GM12878 (cell line): ENCODE data around the gene TMEM19. TPM values are rescaled to one million over a fixed set of nuclear protein-coding genes. Genes with fewer than 3 reads are reported as not detected.

ENCODE experiments used
- ATAC-seq: fragments of 200-7000 bp; cut with Tn5 transposase; 3 replicates; pipeline ENCODE4 v1.9.1; 2020; ENCODE audit warnings: mild to moderate bottlenecking, moderate library complexity
- BruUV-seq: library from RNA; stranded (reverse); fragments of 400-500 nt; replicated peaks from 2 replicates; lab custom pipeline; 2021; lab: Mats Ljungman, UMichigan
- CTCF ChIA-PET: fragments of 300-600 bp; sonication (Branson Sonifier 250); formaldehyde crosslinking; extraction: SDS; loops from one replicate; lab custom pipeline; 2021; ENCODE audit warnings: inconsistent platforms; lab: Yijun Ruan, JAX
- POLR2A ChIA-PET: fragments of 350-600 bp; formaldehyde crosslinking; extraction: SDS; loops from one replicate; lab custom pipeline; 2021; ENCODE audit warnings: inconsistent platforms; lab: Charles Lee
- RAD21 ChIA-PET: fragments of 300-600 bp; sonication (Branson Sonifier 250); formaldehyde crosslinking; loops from one replicate; lab custom pipeline; 2023; ENCODE audit warnings: antibody characterized with exemption; ENCODE audit not compliant: unreplicated experiment; lab: Charles Lee
- SMC1A ChIA-PET: fragments of 300-600 bp; sonication (Branson Sonifier 250); formaldehyde crosslinking; loops from one replicate; lab custom pipeline; 2023; ENCODE audit not compliant: unreplicated experiment, uncharacterized antibody; lab: Charles Lee
- DNase-seq: peaks from one replicate; pipeline ENCODE4 v3.0.0-alpha.2; 2011; ENCODE audit warnings: low read depth, low spot score
- FAIRE-seq: peaks from 3 replicates; lab custom pipeline; 2011; peaks lifted over from hg19 to GRCh38; lab: Jason Lieb, UNC
- H2AFZ ChIP-seq: 2 replicates; pipeline ENCODE4 v1.6.0; 2011; ENCODE audit warnings: low read depth, low read length, control low read depth; ENCODE audit not compliant: control insufficient read depth
- H3K27ac ChIP-seq: 2 replicates; pipeline ENCODE4 v1.5.1; 2011; ENCODE audit warnings: control low read depth; ENCODE audit not compliant: control insufficient read depth, insufficient read depth
- H3K27me3 ChIP-seq, 2 experiments: replicated peaks in 1 of 2; 2 replicates each; pipeline versions ENCODE4 v1.6.0 to v1.6.1; 2011; ENCODE audit warnings: low read length in 1 of 2; ENCODE audit not compliant: control insufficient read depth in 2 of 2, insufficient read depth in 2 of 2
- H3K36me3 ChIP-seq, 2 experiments: 2 replicates each; pipeline ENCODE4 v1.5.1; 2011; ENCODE audit warnings: low read length in 1 of 2; ENCODE audit not compliant: control insufficient read depth in 2 of 2, insufficient read depth in 2 of 2
- H3K4me1 ChIP-seq: 2 replicates; pipeline ENCODE4 v1.6.1; 2011; ENCODE audit warnings: mild to moderate bottlenecking, low read length, moderate library complexity, mixed read lengths; ENCODE audit not compliant: control insufficient read depth, insufficient read depth
- H3K4me2 ChIP-seq: 2 replicates; pipeline ENCODE4 v1.6.0; 2011; ENCODE audit warnings: control low read depth; ENCODE audit not compliant: control insufficient read depth, insufficient read depth
- H3K4me3 ChIP-seq: fragments of 200-600 bp; sonication (generic); 2 replicates; pipeline ENCODE4 v1.5.1; 2016
- H3K79me2 ChIP-seq: 2 replicates; pipeline ENCODE4 v1.6.0; 2011; ENCODE audit warnings: low read length; ENCODE audit not compliant: control insufficient read depth, insufficient read depth
- H3K9ac ChIP-seq: 2 replicates; pipeline ENCODE4 v1.8.0; 2011; ENCODE audit warnings: low read length, control low read depth, mixed read lengths; ENCODE audit not compliant: control insufficient read depth, insufficient read depth
- H3K9me3 ChIP-seq: replicated peaks from 3 replicates; pipeline ENCODE4 v1.5.1; 2011; ENCODE audit warnings: mild to moderate bottlenecking, low read length; ENCODE audit not compliant: control insufficient read depth, insufficient read depth
- H4K20me1 ChIP-seq: 2 replicates; pipeline ENCODE4 v1.6.0; 2011; ENCODE audit not compliant: control insufficient read depth, insufficient read depth
- ASH2L ChIP-seq: fragments of 300-600, 200-600 bp; sonication (generic); IDR thresholded peaks from 2 replicates; pipeline ENCODE4 v1.6.1; 2017; ENCODE audit warnings: low read depth, mild to moderate bottlenecking, borderline replicate concordance
- RBBP5 ChIP-seq: fragments of 200-600 bp; sonication (generic); conservative IDR thresholded peaks from 2 replicates; pipeline ENCODE4 v1.6.1; 2016
- RUNX3 ChIP-seq: IDR thresholded peaks from 2 replicates; pipeline ENCODE4 v1.6.1; 2012; ENCODE audit warnings: low read length, inconsistent platforms
- ZNF622 ChIP-seq: fragments of 450-650 bp; IDR thresholded peaks from 2 replicates; pipeline ENCODE4 v1.6.1; 2017; ENCODE audit warnings: mild to moderate bottlenecking, inconsistent platforms
- WGBS: methylation state at CpG from one replicate; pipeline ENCODE4 v1.1.6; 2016; ENCODE audit warnings: low lambda C conversion rate; ENCODE audit not compliant: insufficient replicate concordance, insufficient coverage; ENCODE audit errors: missing lambda C conversion rate; 5-methylcytosine and 5-hydroxymethylcytosine counted together
- in situ Hi-C: fragments of 300-500 bp; cut with MboI; formaldehyde crosslinking; loops from 9 replicates; pipeline ENCODE4 v1.14.3; 2018; ENCODE audit warnings: mixed read lengths
- intact Hi-C: fragments of 100-400 bp; cut with micrococcal nuclease; formaldehyde crosslinking; loops from one replicate; pipeline ENCODE4 v1.14.2; 2022; ENCODE audit not compliant: unreplicated experiment
- polyA plus RNA-seq, 11 experiments: library from polyadenylated mRNA; depleted of rRNA in 4 of 11; unstranded in 6 of 11; stranded (reverse) in 5 of 11; fragments of >200 nt; fragmentation: Nextera tagmentation in 4 of 11; fragmentation: Illumina TruSeq in 1 of 11; extraction: Ambion mirVana in 4 of 11; extraction: Trizol in 1 of 11; gene quantifications; 1 replicate in 1 of 11; 2 replicates in 10 of 11; pipeline versions ENCODE4 v1.2.1 to v1.2.3, GENCODE V29; 2011 to 2016; ENCODE audit warnings: inconsistent platforms in 2 of 11, missing spikeins in 2 of 11, low read depth in 1 of 11
- total RNA-seq, 4 experiments: library from RNA; depleted of rRNA in 3 of 4; stranded (reverse); fragments of >200 nt in 3 of 4; fragmentation: Illumina TruSeq in 1 of 4; extraction: Trizol in 1 of 4; gene quantifications; 2 replicates each; pipeline versions ENCODE4 v1.2.1 to v1.2.3, GENCODE V29; 2013 to 2021
- TF ChIP-seq, protein P1 (sequence below): IDR thresholded peaks from 2 replicates; pipeline ENCODE4 v1.6.1; 2012; ENCODE audit warnings: low read length, inconsistent platforms
- TF ChIP-seq, protein P2 (sequence below): fragments of 450-650 bp; formaldehyde crosslinking; IDR thresholded peaks from 2 replicates; pipeline ENCODE4 v1.4.0; 2020; ENCODE audit warnings: mild to moderate bottlenecking, moderate library complexity

Gene TMEM19
- total and polyA plus RNA-seq, 10 of the 15 experiments (the other 5 are each of a cell fraction or from before 2014, with no cell fraction given): 26.7 to 54.9 (median 39.3) TPM

DNA sequence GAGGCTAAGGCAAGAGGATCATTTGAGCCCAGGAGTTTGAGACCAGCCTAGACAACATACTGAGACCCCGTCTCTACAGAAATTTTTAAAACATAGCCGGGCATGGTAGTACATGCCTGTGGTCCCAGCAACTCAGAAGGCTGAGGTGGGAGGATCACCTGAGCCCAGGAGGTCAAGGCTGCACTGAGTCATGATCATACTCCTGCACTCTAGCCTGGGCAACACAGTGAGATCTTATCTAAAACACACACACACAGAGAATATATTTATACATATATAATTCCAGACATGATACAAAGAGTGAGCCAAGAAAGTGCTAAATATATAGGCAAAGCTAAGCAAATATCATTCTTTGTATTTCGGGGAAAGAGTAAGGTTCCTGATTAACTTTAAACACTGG, 31.7 kb upstream of the TMEM19 start:
- H2AFZ ChIP-seq: no peak overlapping the region
- in situ Hi-C loops: no loop called here
- FAIRE-seq (no peak), ATAC-seq (no peak)
- RAD21 ChIA-PET: interaction anchor here (1.0 to 1.2 kb wide), 2 partner anchors 9 to 32 kb away, joined by 4 to 6 read pairs; partner anchors contain the start of genes TMEM19 and ZFC3H1
- CTCF ChIA-PET: interaction anchor here (1.4 kb wide), 1 partner anchor 18 kb away, joined by 7 read pairs; no protein-coding TSS in a partner anchor
- peaks cover 17% of the 10 kb centered on the region for H3K9me3 ChIP-seq
- H3K4me3 ChIP-seq: no peak overlapping the region
- SMC1A ChIA-PET: interaction anchor here (1.1 to 1.4 kb wide), 3 partner anchors 9 to 70 kb away, joined by 3 to 5 read pairs (median 3); no protein-coding TSS in a partner anchor
- no TSS peak for BruUV-seq
- H4K20me1 ChIP-seq: no peaks in the 10 kb centered on the region
- H3K9ac ChIP-seq: no peak overlapping the region
- TF ChIP-seq, protein P1, sequence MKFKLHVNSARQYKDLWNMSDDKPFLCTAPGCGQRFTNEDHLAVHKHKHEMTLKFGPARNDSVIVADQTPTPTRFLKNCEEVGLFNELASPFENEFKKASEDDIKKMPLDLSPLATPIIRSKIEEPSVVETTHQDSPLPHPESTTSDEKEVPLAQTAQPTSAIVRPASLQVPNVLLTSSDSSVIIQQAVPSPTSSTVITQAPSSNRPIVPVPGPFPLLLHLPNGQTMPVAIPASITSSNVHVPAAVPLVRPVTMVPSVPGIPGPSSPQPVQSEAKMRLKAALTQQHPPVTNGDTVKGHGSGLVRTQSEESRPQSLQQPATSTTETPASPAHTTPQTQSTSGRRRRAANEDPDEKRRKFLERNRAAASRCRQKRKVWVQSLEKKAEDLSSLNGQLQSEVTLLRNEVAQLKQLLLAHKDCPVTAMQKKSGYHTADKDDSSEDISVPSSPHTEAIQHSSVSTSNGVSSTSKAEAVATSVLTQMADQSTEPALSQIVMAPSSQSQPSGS: no peak
- TF ChIP-seq ASH2L (no peak), RUNX3 (no peak), RBBP5 (no peak), ZNF622 (no peak)
- TF ChIP-seq, protein P2, sequence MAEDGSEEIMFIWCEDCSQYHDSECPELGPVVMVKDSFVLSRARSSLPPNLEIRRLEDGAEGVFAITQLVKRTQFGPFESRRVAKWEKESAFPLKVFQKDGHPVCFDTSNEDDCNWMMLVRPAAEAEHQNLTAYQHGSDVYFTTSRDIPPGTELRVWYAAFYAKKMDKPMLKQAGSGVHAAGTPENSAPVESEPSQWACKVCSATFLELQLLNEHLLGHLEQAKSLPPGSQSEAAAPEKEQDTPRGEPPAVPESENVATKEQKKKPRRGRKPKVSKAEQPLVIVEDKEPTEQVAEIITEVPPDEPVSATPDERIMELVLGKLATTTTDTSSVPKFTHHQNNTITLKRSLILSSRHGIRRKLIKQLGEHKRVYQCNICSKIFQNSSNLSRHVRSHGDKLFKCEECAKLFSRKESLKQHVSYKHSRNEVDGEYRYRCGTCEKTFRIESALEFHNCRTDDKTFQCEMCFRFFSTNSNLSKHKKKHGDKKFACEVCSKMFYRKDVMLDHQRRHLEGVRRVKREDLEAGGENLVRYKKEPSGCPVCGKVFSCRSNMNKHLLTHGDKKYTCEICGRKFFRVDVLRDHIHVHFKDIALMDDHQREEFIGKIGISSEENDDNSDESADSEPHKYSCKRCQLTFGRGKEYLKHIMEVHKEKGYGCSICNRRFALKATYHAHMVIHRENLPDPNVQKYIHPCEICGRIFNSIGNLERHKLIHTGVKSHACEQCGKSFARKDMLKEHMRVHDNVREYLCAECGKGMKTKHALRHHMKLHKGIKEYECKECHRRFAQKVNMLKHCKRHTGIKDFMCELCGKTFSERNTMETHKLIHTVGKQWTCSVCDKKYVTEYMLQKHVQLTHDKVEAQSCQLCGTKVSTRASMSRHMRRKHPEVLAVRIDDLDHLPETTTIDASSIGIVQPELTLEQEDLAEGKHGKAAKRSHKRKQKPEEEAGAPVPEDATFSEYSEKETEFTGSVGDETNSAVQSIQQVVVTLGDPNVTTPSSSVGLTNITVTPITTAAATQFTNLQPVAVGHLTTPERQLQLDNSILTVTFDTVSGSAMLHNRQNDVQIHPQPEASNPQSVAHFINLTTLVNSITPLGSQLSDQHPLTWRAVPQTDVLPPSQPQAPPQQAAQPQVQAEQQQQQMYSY (CRISPR knock-in tag): no peak
- TF ChIP-seq, all 136 proteins: peak for 0
- WGBS: 83% methylated on average over 3 of the region's 3 CpGs
- intact Hi-C loops: no loop called here
- no peak overlapping the region for H3K27ac ChIP-seq
- peaks cover 0 to 45% of the 10 kb centered on the region in 2 experiments; a peak in 2 of 4 replicates for H3K36me3 ChIP-seq
- no peaks in the 10 kb centered on the region for H3K4me1 ChIP-seq
- peaks cover 67% of the 10 kb centered on the region for H3K79me2 ChIP-seq
- no peak overlapping the region for H3K4me2 ChIP-seq
- H3K27me3 ChIP-seq: no peaks in the 10 kb centered on the region
- POLR2A ChIA-PET: no interaction called here
- no peak for DNase-seq
